ENCODE measurements around the gene TIMM13. TPM values are rescaled to one million over a fixed set of nuclear protein-coding genes. Genes with fewer than 3 reads are reported as not detected.
A peak's percentile ranks its signal among the peaks of the same experiment; 100 is the strongest.
"Not testable (repeated sequence)": the region's sequence is repeated elsewhere in the genome, so short reads cannot be mapped to it uniquely, and the experiment has no call there.

Gene TIMM13
- total and polyA plus RNA-seq, 10 of the 15 experiments (the other 5 are each of a cell fraction or from before 2014, with no cell fraction given) = 9.9 to 205 (median 63.6) TPM

GRCh38 chr19:2394054-2394441 is 33.3 kb downstream of the TIMM13 start (continued):
- TF ChIP-seq MLLT1 (IDR thresholded peaks at IDR 0.05) = peak; percentile 14; the same call in 1 of the 2 replicates
- TF ChIP-seq IKZF2 (IDR thresholded peaks at IDR 0.05) = peak; percentile 40 to 68; a peak in 3 of 4 replicates

GRCh38 chr19:2392899-2393298 is 34.5 kb downstream of the TIMM13 start:
- H3K27me3 ChIP-seq (replicated peaks in 1 of 2; ENCODE audit: control insufficient read depth in 2 of 2, insufficient read depth in 2 of 2, low read length in 1 of 2); H2AFZ ChIP-seq (ENCODE audit: control insufficient read depth, low read depth, low read length); H3K4me3 ChIP-seq; H3K9ac ChIP-seq (ENCODE audit: control insufficient read depth, insufficient read depth, low read length); H4K20me1 ChIP-seq (ENCODE audit: control insufficient read depth, insufficient read depth); H3K4me2 ChIP-seq (ENCODE audit: control insufficient read depth, insufficient read depth); BruUV-seq (replicated peaks); H3K27ac ChIP-seq (ENCODE audit: control insufficient read depth, insufficient read depth); H3K9me3 ChIP-seq (replicated peaks; ENCODE audit: control insufficient read depth, insufficient read depth, low read length); FAIRE-seq; H3K36me3 ChIP-seq (ENCODE audit: control insufficient read depth in 2 of 2, insufficient read depth in 2 of 2, low read length in 1 of 2); ATAC-seq; H3K4me1 ChIP-seq (ENCODE audit: control insufficient read depth, insufficient read depth, low read length); DNase-seq (ENCODE audit: low read depth, low spot score); H3K79me2 ChIP-seq (ENCODE audit: control insufficient read depth, insufficient read depth, low read length): not testable (repeated sequence)
- ChIA-PET POLR2A (interaction anchor here (0.6 to 2.6 kb wide), 5 partner anchors 65 to 247 kb away, joined by 3 to 7 read pairs (median 6); partner anchors contain the start of gene LSM7), SMC1A (ENCODE audit: uncharacterized antibody, unreplicated experiment) (interaction anchor here (0.6 to 3.6 kb wide), 21 partner anchors 9 to 300 kb away, joined by 3 to 28 read pairs (median 4); partner anchors contain the start of genes GADD45B, LSM7 and SPPL2B), CTCF (interaction anchor here (0.8 to 5.6 kb wide), 28 partner anchors 10 to 255 kb away, joined by 3 to 66 read pairs (median 5); partner anchors contain the start of genes LSM7 and TIMM13), RAD21 (ENCODE audit: unreplicated experiment) (interaction anchor here (1.0 to 5.3 kb wide), 16 partner anchors 11 to 374 kb away, joined by 3 to 31 read pairs (median 5); partner anchors contain the start of gene LMNB2)
- peak; percentile 86 for TF ChIP-seq NFYB (IDR thresholded peaks at IDR 0.05; ENCODE audit: insufficient read depth, low read depth, low read length)
- WGBS (ENCODE audit: insufficient coverage, insufficient replicate concordance, low lambda C conversion rate, missing lambda C conversion rate) = 50% methylated on average over 8 of the region's 8 CpGs
- intact Hi-C loops (cut with micrococcal nuclease; ENCODE audit: unreplicated experiment) = loop anchor here (5.0 to 10.0 kb wide), 5 partner anchors 66 to 236 kb away; partner anchors contain the start of genes LSM7, PLEKHJ1, SF3A2 and SPPL2B
- in situ Hi-C loops (cut with MboI) = loop anchor here (5.0 kb wide), 1 partner anchor 219 kb away; no protein-coding TSS in a partner anchor
